Thyroid gland (tissue), 4 donors: ENCODE measurements around the gene TMEM154.

ENCODE experiments used
- POLR2A ChIP-seq, 2 donors: fragments of 450-650 bp; IDR thresholded peaks; one replicate each; pipeline ENCODE4 v1.6.1; 2017; ENCODE audit warnings: antibody characterized with exemption in 2 of 2, mild to moderate bottlenecking in 2 of 2, moderate library complexity in 1 of 2
- TF ChIP-seq, protein P1 (sequence below), 6 experiments: fragments of 200-600 bp in 3 of 6; fragments of 450-650 bp in 3 of 6; sonication (generic) in 3 of 6; IDR thresholded peaks; one replicate each; pipeline ENCODE4 v1.5.1; 2016 to 2019; ENCODE audit warnings: antibody characterized with exemption in 6 of 6, mild to moderate bottlenecking in 2 of 6, inconsistent platforms in 1 of 6, moderate library complexity in 1 of 6

DNA sequence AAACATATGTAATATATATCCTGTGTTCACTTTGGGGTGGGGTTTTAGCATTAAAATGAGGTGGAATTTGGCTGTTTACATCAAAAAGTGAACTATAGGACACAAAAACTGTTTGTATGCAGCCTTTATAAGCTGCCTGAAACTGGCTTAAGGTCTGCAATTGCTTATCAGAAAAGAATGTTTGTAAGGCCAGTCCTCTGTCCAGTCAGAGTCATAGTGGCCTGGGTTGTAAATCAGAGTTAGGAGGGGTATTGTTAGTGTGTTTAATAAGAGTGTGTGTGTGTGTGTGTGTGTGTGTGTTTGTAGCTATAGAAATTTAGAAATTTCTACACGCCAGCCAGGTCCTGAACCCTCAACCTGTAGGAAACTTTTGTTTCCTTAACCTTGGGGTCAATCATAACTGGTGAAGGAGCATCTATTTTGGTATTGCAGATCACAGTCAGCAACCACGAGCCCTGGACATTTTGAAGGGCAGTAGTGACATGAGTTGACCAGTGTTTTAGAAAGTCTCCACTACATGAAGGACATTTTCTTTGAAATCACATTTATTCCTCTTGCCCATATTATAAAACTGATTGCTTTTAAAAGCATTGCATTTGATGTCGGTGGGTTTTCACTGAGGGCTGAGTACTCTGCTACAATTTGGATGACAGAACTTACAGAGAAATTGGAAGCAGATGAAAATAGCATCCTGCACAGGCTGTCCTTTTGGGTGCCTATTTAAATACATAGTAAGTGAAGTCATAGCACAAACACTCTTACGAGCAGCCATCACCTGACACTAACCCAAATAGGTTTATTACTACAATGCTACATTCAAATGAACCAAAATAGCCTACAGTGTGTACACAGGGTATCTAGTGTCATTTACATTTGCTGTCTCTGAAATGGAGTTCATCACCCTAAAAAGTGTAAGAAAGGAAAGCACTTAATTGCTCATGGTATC lies 11.2 kb upstream of the TMEM154 start:
- TF ChIP-seq, protein P1, sequence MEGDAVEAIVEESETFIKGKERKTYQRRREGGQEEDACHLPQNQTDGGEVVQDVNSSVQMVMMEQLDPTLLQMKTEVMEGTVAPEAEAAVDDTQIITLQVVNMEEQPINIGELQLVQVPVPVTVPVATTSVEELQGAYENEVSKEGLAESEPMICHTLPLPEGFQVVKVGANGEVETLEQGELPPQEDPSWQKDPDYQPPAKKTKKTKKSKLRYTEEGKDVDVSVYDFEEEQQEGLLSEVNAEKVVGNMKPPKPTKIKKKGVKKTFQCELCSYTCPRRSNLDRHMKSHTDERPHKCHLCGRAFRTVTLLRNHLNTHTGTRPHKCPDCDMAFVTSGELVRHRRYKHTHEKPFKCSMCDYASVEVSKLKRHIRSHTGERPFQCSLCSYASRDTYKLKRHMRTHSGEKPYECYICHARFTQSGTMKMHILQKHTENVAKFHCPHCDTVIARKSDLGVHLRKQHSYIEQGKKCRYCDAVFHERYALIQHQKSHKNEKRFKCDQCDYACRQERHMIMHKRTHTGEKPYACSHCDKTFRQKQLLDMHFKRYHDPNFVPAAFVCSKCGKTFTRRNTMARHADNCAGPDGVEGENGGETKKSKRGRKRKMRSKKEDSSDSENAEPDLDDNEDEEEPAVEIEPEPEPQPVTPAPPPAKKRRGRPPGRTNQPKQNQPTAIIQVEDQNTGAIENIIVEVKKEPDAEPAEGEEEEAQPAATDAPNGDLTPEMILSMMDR (IDR thresholded peaks at IDR 0.05): no peak
- no peak for TF ChIP-seq POLR2A (IDR thresholded peaks at IDR 0.05)
